ENCODE results near the gene CDS2.

The CDS2 gene

DNA sequence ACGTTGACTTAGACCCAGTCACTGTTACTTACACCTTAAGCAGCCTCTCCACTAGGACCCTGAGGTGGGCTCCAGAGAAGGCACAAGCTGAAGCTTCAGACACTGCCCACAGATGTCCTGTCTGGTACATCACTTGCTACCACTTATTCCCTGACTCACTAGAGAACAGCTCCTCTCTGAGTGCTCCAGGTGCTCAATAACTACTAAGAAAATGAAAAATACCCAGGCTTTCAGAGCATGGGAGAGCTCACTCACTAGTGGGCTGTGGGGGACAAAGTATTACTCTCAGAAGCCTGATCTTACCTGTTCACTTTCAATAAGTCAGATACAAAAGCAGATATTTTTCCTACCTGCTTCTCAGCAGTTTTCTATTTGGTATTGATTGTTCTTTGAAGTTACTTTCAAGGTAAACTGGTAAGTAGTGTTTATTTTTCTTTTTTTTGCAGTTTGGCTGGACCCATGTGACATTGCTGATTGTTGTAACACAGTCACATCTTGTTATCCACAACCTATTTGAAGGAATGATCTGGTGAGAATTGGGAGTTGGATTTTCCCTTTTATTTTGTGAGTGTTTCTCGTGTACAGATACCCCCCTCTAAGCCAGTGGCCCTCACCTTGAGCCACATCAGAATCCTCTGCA lies 55.9 kb downstream of the CDS2 start:
- 93% methylated on average over 2 of the region's 2 CpGs for WGBS

DNA sequence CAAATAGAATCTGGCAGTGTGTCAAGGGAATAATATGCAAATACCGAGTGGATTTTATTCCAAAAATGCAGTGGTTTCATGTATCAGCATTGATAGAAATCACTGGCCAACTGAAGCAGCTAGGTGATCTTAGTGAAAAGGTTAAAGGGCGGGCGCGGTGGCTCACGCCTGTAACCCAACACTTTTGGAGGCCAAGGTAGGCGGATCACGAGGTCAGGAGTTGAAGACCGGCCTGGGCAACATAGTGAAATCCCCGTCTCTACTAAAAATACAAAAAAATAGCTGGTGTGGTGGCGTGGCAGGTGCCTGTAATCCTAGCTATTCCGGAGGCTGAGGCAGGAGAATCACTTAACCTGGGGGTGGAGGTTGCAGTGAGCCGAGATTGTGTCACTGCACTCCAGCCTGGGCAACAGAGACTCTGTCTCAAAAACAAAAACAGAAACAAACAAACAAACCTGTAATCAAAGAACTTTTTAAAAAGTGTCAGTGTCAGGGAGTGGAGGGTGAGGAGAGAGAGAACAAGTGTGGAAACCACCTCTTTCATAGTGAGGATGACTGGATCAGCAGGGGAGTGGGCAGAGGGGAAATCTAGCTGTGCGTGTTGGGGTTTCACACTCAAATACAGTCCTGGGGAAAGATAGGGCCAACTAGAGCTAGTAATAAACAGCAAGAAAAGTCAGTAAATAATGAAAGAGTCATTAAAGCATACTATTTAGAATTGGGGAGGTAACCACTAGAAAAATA lies 57.1 kb downstream of the CDS2 start:
- 96% methylated on average over 13 of the region's 13 CpGs for WGBS
- Histone ChIP-seq H3K4me1 (ENCODE audit: insufficient read depth, low read length) (no peaks in the 10 kb centered on the region), H3K27ac (ENCODE audit: low read depth, low read length) (no peak overlapping the region), H3K9me3 (ENCODE audit: insufficient read depth, low read depth, low read length) (no peaks in the 10 kb centered on the region), H3K9ac (ENCODE audit: low read depth, low read length) (no peak overlapping the region), H3K27me3 (ENCODE audit: insufficient read depth, low read length) (no peaks in the 10 kb centered on the region), H3K4me3 (ENCODE audit: low read length) (no peak overlapping the region), H3K36me3 (ENCODE audit: insufficient read depth, low read length) (peaks cover 83% of the 10 kb centered on the region)

More for the DNA sequence above, 55.9 kb downstream of the CDS2 start:
- no peak overlapping the region for H3K4me3 ChIP-seq (ENCODE audit: low read length)
- H3K4me1 ChIP-seq (ENCODE audit: insufficient read depth, low read length): peaks cover 6% of the 10 kb centered on the region; the same call in 1 of the 2 replicates
- no peaks in the 10 kb centered on the region for H3K9me3 ChIP-seq (ENCODE audit: insufficient read depth, low read depth, low read length)
- no peaks in the 10 kb centered on the region for H3K27me3 ChIP-seq (ENCODE audit: insufficient read depth, low read length)
- H3K27ac ChIP-seq (ENCODE audit: low read depth, low read length): no peak overlapping the region
- H3K36me3 ChIP-seq (ENCODE audit: insufficient read depth, low read length): peaks cover 79% of the 10 kb centered on the region
- H3K9ac ChIP-seq (ENCODE audit: low read depth, low read length): no peak overlapping the region

DNA sequence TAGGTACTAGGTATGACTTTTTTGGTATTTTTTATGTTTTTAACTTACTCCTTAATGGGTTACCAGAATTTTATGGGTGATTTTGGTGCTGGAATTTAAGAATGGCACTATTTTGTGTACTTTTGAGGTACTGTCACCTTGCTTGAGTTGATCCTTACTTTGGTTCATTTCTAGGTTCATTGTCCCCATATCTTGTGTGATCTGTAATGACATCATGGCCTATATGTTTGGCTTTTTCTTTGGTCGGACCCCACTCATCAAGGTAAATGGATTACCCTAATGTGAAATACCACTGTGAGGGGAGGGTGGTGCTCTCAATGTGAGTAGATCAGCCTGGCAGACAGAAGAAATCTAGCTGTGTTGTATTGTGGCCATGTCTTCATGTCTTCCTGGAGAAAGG lies 57.9 kb downstream of the CDS2 start:
- H3K27ac ChIP-seq (ENCODE audit: low read depth, low read length): no peak overlapping the region
- H3K4me3 ChIP-seq (ENCODE audit: low read length): no peak overlapping the region
- H3K9me3 ChIP-seq (ENCODE audit: insufficient read depth, low read depth, low read length): no peaks in the 10 kb centered on the region
- WGBS: 100% methylated on average over 1 of the region's 1 CpG
- H3K27me3 ChIP-seq (ENCODE audit: insufficient read depth, low read length): no peaks in the 10 kb centered on the region
- H3K4me1 ChIP-seq (ENCODE audit: insufficient read depth, low read length): no peaks in the 10 kb centered on the region
- H3K9ac ChIP-seq (ENCODE audit: low read depth, low read length): no peak overlapping the region
- peaks cover 83% of the 10 kb centered on the region for H3K36me3 ChIP-seq (ENCODE audit: insufficient read depth, low read length)

DNA sequence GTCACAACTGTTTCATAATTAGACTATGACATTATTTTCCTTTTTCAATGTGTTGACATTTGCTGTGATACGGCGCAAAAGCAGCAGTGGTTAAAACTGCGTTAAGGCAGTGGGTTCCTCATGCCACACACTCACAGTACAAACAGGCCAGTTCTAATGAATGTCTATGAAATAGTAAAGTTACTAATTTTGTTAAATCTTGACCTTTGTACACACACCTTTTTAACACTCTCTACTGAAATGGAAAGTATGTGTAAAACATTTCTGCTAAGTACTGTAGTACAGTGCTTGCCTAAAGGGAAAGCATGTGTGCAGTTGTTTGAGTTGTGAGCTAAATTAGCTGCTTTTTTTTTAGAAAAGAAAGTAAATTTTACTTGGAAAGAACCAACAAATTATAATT lies 60.3 kb downstream of the CDS2 start:
- H3K9me3 ChIP-seq (ENCODE audit: insufficient read depth, low read depth, low read length): no peaks in the 10 kb centered on the region
- no peak overlapping the region for H3K4me3 ChIP-seq (ENCODE audit: low read length)
- WGBS: 100% methylated on average over 3 of the region's 3 CpGs
- H3K27me3 ChIP-seq (ENCODE audit: insufficient read depth, low read length): no peaks in the 10 kb centered on the region
- no peak overlapping the region for H3K27ac ChIP-seq (ENCODE audit: low read depth, low read length)
- H3K36me3 ChIP-seq (ENCODE audit: insufficient read depth, low read length): peaks cover 89% of the 10 kb centered on the region
- H3K9ac ChIP-seq (ENCODE audit: low read depth, low read length): no peak overlapping the region
- no peaks in the 10 kb centered on the region for H3K4me1 ChIP-seq (ENCODE audit: insufficient read depth, low read length)

DNA sequence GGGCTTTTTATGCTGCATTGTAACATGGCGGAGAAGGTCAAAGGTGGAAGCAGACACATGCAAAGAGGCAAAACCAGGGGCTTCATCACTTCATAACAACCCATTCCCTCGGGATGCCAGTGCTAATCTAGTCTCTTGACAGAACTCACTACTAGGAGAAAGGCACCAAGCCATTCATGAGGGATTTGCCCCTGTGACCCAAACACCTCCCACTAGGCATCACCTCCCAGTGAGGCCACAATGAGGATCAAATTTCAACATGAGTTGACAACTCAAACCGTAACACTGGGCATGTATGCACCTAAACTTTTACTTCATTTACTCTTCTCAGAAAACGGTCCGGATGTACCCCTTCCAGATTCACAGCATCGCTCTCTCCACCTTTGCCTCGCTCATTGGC lies 61.9 kb downstream of the CDS2 start:
- H3K36me3 ChIP-seq (ENCODE audit: insufficient read depth, low read length): peaks cover 79% of the 10 kb centered on the region
- H3K27ac ChIP-seq (ENCODE audit: low read depth, low read length): no peak overlapping the region
- no peaks in the 10 kb centered on the region for H3K27me3 ChIP-seq (ENCODE audit: insufficient read depth, low read length)
- no peak overlapping the region for H3K4me3 ChIP-seq (ENCODE audit: low read length)
- 86% methylated on average over 7 of the region's 7 CpGs for WGBS
- no peaks in the 10 kb centered on the region for H3K4me1 ChIP-seq (ENCODE audit: insufficient read depth, low read length)
- no peaks in the 10 kb centered on the region for H3K9me3 ChIP-seq (ENCODE audit: insufficient read depth, low read depth, low read length)
- H3K9ac ChIP-seq (ENCODE audit: low read depth, low read length): no peak overlapping the region

DNA sequence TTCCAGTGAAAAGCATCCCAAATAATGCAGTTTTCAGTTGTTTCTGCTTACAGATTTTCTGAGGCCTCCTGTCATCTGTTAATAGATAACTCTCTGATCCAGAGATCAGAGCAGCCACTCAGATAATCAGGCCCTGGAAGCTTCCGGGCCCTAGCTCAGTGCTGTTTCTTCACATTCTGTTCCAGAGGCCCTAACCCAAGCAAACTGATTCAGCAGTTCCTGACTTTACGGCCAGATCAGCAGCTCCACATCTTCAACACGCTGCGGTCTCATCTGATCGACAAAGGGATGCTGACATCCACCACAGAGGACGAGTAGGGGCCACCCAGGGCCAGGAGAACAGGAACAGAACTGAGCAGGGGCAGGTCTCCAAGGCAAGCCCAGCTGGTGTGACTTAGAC lies 63.1 kb downstream of the CDS2 start:
- 94% methylated on average over 6 of the region's 6 CpGs for WGBS
- peaks cover 75% of the 10 kb centered on the region for H3K36me3 ChIP-seq (ENCODE audit: insufficient read depth, low read length)
- no peaks in the 10 kb centered on the region for H3K9me3 ChIP-seq (ENCODE audit: insufficient read depth, low read depth, low read length)
- H3K27ac ChIP-seq (ENCODE audit: low read depth, low read length): no peak overlapping the region
- no peaks in the 10 kb centered on the region for H3K27me3 ChIP-seq (ENCODE audit: insufficient read depth, low read length)
- no peaks in the 10 kb centered on the region for H3K4me1 ChIP-seq (ENCODE audit: insufficient read depth, low read length)
- no peak overlapping the region for H3K9ac ChIP-seq (ENCODE audit: low read depth, low read length)
- no peak overlapping the region for H3K4me3 ChIP-seq (ENCODE audit: low read length)

DNA sequence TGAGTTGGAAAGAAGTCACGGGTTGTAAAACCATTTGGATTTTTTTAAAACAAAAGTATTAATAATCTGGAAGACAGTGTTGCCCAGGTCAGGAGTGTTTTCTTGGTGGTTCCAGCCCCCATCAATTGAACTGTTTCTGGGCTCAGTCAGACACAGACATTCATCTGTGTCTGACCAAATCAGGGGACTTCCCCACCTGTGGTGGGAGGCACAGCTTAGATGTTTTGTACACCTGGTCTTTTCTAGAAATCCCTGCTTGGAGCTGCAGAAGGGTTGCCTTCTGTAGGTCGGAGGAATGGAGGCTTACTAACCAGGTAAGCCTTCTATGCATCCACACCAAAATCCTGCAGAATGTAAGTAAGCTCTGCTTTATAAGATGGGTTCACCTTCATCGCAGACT lies 63.6 kb downstream of the CDS2 start:
- H3K27me3 ChIP-seq (ENCODE audit: insufficient read depth, low read length): no peaks in the 10 kb centered on the region
- no peaks in the 10 kb centered on the region for H3K9me3 ChIP-seq (ENCODE audit: insufficient read depth, low read depth, low read length)
- no peak overlapping the region for H3K9ac ChIP-seq (ENCODE audit: low read depth, low read length)
- whole genome bisulfite sequencing: 88% methylated on average over 3 of the region's 3 CpGs
- H3K4me1 ChIP-seq (ENCODE audit: insufficient read depth, low read length): no peaks in the 10 kb centered on the region
- H3K4me3 ChIP-seq (ENCODE audit: low read length): no peak overlapping the region
- peaks cover 74% of the 10 kb centered on the region for H3K36me3 ChIP-seq (ENCODE audit: insufficient read depth, low read length)
- H3K27ac ChIP-seq (ENCODE audit: low read depth, low read length): no peak overlapping the region

DNA sequence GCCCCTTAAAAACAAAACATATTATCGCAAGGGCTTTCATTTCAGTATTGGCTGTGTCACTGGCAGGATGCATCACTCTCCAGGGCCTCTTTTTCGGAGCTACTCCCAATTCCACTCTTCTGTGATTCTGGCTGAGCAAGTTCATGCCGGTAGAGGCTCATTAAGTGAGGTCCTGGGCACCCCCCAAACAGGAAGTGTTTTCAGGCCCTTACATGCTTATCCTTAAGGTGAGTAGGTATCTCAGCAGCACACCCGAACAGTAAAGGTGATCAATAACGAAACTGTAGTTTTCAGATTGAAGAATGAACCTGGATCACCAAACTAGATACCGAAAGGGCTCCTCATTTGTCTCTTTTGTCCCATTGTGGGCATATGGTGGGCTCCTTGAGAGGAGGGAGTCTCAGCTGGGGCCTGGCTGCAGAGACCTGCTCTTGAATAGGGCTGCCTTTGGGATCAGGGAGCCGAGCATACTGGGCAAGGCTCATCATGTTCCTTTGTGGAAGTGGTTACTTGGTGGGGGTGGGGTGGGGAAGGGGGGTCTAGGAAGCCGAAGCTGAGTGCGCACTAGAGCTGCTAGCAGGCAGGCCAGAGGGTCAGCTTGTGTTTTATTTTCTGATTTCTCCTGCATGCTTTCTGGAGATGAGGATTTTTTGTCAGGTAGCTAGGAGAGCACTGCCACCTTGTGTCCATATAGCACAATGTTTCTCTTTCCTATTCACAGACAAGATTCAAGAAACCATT lies 65.2 kb downstream of the CDS2 start:
- Histone ChIP-seq H3K4me3 (ENCODE audit: low read length) (no peak overlapping the region), H3K9me3 (ENCODE audit: insufficient read depth, low read depth, low read length) (no peaks in the 10 kb centered on the region), H3K27ac (ENCODE audit: low read depth, low read length) (no peak overlapping the region; the same call in 1 of the 2 replicates), H3K9ac (ENCODE audit: low read depth, low read length) (peak overlapping the region; percentile 25; the same call in 1 of the 2 replicates), H3K27me3 (ENCODE audit: insufficient read depth, low read length) (no peaks in the 10 kb centered on the region), H3K36me3 (ENCODE audit: insufficient read depth, low read length) (peaks cover 58% of the 10 kb centered on the region), H3K4me1 (ENCODE audit: insufficient read depth, low read length) (peaks cover 4% of the 10 kb centered on the region; the same call in 1 of the 2 replicates)
- 67% methylated on average over 9 of the region's 9 CpGs for WGBS

DNA sequence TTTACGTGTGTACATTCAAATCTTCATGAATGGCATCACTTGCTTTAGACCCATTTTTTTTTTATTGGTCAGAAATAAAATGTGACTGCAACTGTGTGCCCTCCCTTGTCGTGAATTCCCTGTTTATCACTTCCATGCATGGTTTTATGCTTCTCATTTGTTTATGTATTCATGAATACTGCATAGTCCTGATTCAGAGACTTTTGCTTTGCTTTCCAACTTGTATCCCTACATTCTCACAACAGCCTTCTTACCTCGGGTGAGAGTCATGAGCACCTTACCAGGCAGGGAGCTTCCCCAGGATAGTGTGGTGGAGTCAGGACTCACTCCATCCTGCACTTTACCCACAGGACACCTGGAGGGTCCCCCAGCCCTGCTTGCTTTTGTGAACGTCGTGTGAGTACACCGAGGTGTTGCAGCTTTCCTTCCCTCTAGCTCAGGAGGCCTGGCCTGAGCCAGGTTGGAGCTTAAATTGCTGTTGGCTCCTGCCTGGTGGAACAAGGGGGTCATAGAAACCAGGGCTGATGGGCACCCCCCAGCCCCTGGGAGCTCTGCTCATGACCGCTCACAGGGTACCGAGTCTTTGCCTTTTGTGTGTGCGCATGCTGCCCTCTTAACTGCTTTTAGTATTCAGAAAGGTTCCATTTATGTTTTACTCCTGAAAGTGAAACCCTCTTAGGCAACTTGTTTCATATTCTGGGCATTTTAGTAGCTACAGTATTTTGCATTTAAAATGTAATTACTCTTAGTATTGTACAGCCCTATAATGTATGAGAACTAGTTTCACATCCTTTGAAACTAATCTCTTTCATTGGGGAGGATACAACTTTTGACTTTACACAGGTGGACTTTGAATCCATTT lies 66.0 kb downstream of the CDS2 start:
- H3K27me3 ChIP-seq (ENCODE audit: insufficient read depth, low read length): no peaks in the 10 kb centered on the region
- peaks cover 4% of the 10 kb centered on the region; the same call in 1 of the 2 replicates for H3K4me1 ChIP-seq (ENCODE audit: insufficient read depth, low read length)
- H3K9ac ChIP-seq (ENCODE audit: low read depth, low read length): no peak overlapping the region
- H3K4me3 ChIP-seq (ENCODE audit: low read length): no peak overlapping the region
- H3K27ac ChIP-seq (ENCODE audit: low read depth, low read length): no peak overlapping the region
- 80% methylated on average over 9 of the region's 9 CpGs for WGBS
- no peaks in the 10 kb centered on the region for H3K9me3 ChIP-seq (ENCODE audit: insufficient read depth, low read depth, low read length)
- peaks cover 58% of the 10 kb centered on the region for H3K36me3 ChIP-seq (ENCODE audit: insufficient read depth, low read length)

DNA sequence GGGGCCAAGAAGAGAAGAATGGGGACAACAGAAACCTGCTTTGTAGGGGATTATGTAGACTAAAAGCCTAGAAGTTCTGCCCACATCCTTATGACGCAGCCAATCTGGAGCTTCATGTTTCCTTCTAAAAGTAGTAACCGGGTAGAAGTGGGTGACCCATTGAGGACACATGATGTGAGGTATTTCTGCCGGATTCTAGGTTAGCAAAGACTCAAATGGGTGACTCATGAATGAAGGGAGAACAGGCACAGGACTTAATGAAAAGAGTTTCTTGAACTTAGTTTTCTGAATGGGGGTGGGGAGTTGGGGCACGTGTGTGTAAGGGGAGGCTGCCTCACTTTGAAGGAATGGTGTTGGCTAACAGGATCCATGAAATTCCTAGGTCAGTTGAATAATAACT lies 68.8 kb downstream of the CDS2 start:
- Histone ChIP-seq H3K27me3 (ENCODE audit: insufficient read depth, low read length) (no peaks in the 10 kb centered on the region), H3K9ac (ENCODE audit: low read depth, low read length) (no peak overlapping the region), H3K27ac (ENCODE audit: low read depth, low read length) (no peak overlapping the region), H3K4me3 (ENCODE audit: low read length) (no peak overlapping the region), H3K36me3 (ENCODE audit: insufficient read depth, low read length) (peaks cover 30% of the 10 kb centered on the region), H3K9me3 (ENCODE audit: insufficient read depth, low read depth, low read length) (no peaks in the 10 kb centered on the region), H3K4me1 (ENCODE audit: insufficient read depth, low read length) (peaks cover 4% of the 10 kb centered on the region; the same call in 1 of the 2 replicates)
- 86% methylated on average over 4 of the region's 4 CpGs for WGBS
